HUES6 (cell line): ENCODE data around the gene BTN1A1.
"Not testable (repeated sequence)": the region's sequence is repeated elsewhere in the genome, so short reads cannot be mapped to it uniquely, and the experiment has no call there.

Experiments
- H3K27ac ChIP-seq: 2 replicates; pipeline ENCODE4 v1.7.0; 2013; ENCODE audit warnings: low read depth, mild to moderate bottlenecking, low read length, inconsistent platforms
- H3K27me3 ChIP-seq: 2 replicates; pipeline ENCODE4 v1.6.1; 2013; ENCODE audit warnings: low read length; ENCODE audit not compliant: control insufficient read depth, insufficient read depth
- H3K36me3 ChIP-seq: 2 replicates; pipeline ENCODE4 v1.6.1; 2013; ENCODE audit warnings: low read length; ENCODE audit not compliant: control insufficient read depth, insufficient read depth
- H3K4me1 ChIP-seq: 2 replicates; pipeline ENCODE4 v1.6.1; 2013; ENCODE audit warnings: low read length; ENCODE audit not compliant: control insufficient read depth, insufficient read depth
- H3K4me3 ChIP-seq: 2 replicates; pipeline ENCODE4 v1.5.1; 2013; ENCODE audit warnings: low read depth, low read length
- H3K9ac ChIP-seq: one replicate; pipeline ENCODE4 v1.6.1; 2013; ENCODE audit warnings: mild to moderate bottlenecking, low read length
- H3K9me3 ChIP-seq: 2 replicates; pipeline ENCODE4 v1.6.1; 2013; ENCODE audit warnings: low read depth, low read length; ENCODE audit not compliant: control insufficient read depth, insufficient read depth

Gene BTN1A1

DNA sequence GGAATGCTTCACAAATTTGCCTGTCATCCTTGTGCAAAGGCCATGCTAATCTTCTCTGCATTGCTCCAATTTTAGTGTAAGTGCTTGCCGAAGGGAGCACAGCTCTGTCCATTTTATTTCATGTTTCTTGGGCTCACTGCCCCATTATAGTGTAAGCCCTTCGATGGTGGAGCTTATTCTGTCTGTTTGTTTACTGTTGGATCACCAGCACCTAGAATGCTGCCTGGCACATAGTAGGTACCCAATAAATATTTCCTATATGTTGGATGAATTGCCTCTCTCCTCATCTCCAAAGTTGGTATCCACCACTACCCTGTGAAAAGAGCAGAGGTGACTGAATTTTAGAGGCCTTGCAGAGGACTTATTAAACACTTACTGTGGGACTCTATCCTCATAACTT is 19.3 kb downstream of the BTN1A1 start:
- H3K36me3 ChIP-seq, result no peaks in the 10 kb centered on the region
- H3K9ac ChIP-seq, result no peak overlapping the region
- no peak overlapping the region for H3K27ac ChIP-seq
- H3K4me3 ChIP-seq, result no peak overlapping the region
- H3K9me3 ChIP-seq, result no peaks in the 10 kb centered on the region
- peaks cover 8% of the 10 kb centered on the region for H3K4me1 ChIP-seq
- H3K27me3 ChIP-seq, result no peaks in the 10 kb centered on the region

GRCh38 chr6:26520237-26520849 is 20.2 kb downstream of the BTN1A1 start:
- H3K9me3 ChIP-seq, result no peaks in the 10 kb centered on the region
- H3K9ac ChIP-seq, result peak overlapping the region; percentile 77
- peak overlapping the region; percentile 63 for H3K4me3 ChIP-seq
- no peaks in the 10 kb centered on the region for H3K36me3 ChIP-seq
- peaks cover 8% of the 10 kb centered on the region for H3K4me1 ChIP-seq
- no peaks in the 10 kb centered on the region for H3K27me3 ChIP-seq
- H3K27ac ChIP-seq, result peak overlapping the region; percentile 52; the same call in 1 of the 2 replicates

- Histone ChIP-seq H3K36me3 (no peaks in the 10 kb centered on the region), H3K9me3 (no peaks in the 10 kb centered on the region), H3K4me1 (peaks cover 8% of the 10 kb centered on the region), H3K27me3 (no peaks in the 10 kb centered on the region), H3K27ac (0 out of 2 replicates have a peak overlapping the region, but pooled peaks have one; percentile 81), H3K9ac (peak overlapping the region; percentile 93), H3K4me3 (peak overlapping the region; percentile 74)
Measured at GRCh38 chr6:26520850-26521599, 20.9 kb downstream of the BTN1A1 start.

- Histone ChIP-seq H3K4me1 (peaks cover 8% of the 10 kb centered on the region), H3K4me3 (peak overlapping the region; percentile 74), H3K9me3 (no peaks in the 10 kb centered on the region), H3K27ac (peak overlapping the region; percentile 81), H3K36me3 (no peaks in the 10 kb centered on the region), H3K9ac (peak overlapping the region; percentile 93), H3K27me3 (no peaks in the 10 kb centered on the region)
Measured at GRCh38 chr6:26521600-26522391, 21.7 kb downstream of the BTN1A1 start.

GRCh38 chr6:26522486-26523228 is 22.6 kb downstream of the BTN1A1 start:
- Histone ChIP-seq H3K4me3 (peak overlapping the region; percentile 74), H3K9ac (peak overlapping the region; percentile 93), H3K27ac (peak overlapping the region; percentile 81; the same call in 1 of the 2 replicates), H3K4me1 (peaks cover 11% of the 10 kb centered on the region)
- H3K27me3 ChIP-seq, H3K36me3 ChIP-seq, H3K9me3 ChIP-seq: not testable (repeated sequence)

DNA sequence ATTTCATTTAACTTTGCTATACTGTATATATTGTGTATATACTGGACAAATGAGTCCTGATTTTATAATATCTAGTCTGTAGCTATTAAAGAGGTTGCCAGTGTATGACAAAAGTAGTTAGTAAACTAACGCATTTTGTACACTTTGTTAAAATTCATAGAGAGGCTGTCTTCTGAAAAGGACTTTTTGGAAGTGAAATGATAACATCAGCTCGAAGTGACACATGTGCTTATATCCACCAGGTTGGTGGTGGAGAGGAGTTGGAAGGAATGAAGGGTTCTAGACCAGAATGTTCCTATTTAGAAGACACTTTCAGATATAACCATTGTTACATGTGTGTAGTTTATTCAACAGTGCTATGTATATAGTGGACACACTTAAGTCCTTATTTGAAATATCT is 24.2 kb downstream of the BTN1A1 start:
- peaks cover 28% of the 10 kb centered on the region for H3K4me1 ChIP-seq
- H3K36me3 ChIP-seq, H3K9ac ChIP-seq, H3K27ac ChIP-seq, H3K4me3 ChIP-seq, H3K27me3 ChIP-seq, H3K9me3 ChIP-seq: not testable (repeated sequence)

DNA sequence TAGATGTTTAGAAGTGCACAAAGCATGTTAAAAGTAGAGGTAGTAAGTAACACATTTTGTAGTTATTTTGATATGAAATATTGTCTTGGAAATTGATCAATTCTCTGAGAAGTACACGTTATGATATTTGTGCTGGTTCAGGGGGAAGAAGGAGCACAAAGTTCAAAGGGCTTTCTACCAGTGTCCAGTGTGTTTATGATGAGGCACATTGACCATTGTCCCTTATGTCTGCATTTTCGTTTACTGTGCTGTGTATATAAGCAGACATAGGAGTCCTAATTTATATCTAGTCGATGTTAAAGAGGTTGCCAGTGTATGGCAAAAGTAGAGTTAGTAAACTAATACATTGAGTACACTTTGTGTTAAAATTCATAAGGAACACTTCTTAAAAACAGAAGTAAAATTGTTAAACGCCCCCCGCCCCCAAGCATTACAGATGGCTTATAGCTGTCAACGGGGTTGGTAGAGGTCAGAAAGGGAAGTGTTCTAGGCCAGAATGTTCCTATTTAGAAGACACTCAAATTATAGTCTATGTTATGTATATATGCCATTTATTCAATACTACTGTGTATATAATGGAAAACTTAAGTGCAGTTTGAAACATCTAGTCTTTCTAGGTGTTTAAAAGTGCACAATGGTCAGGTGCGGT is 24.7 kb downstream of the BTN1A1 start:
- Histone ChIP-seq H3K27ac (no peak overlapping the region), H3K4me1 (peaks cover 29% of the 10 kb centered on the region), H3K27me3 (no peaks in the 10 kb centered on the region), H3K36me3 (no peaks in the 10 kb centered on the region), H3K9me3 (no peaks in the 10 kb centered on the region), H3K4me3 (no peak overlapping the region), H3K9ac (no peak overlapping the region)

- Histone ChIP-seq H3K27me3 (no peaks in the 10 kb centered on the region), H3K9me3 (no peaks in the 10 kb centered on the region), H3K4me3 (no peak overlapping the region), H3K36me3 (no peaks in the 10 kb centered on the region), H3K4me1 (peaks cover 22% of the 10 kb centered on the region), H3K27ac (no peak overlapping the region), H3K9ac (no peak overlapping the region)
Measured at GRCh38 chr6:26525838-26526237, 25.7 kb downstream of the BTN1A1 start.

DNA sequence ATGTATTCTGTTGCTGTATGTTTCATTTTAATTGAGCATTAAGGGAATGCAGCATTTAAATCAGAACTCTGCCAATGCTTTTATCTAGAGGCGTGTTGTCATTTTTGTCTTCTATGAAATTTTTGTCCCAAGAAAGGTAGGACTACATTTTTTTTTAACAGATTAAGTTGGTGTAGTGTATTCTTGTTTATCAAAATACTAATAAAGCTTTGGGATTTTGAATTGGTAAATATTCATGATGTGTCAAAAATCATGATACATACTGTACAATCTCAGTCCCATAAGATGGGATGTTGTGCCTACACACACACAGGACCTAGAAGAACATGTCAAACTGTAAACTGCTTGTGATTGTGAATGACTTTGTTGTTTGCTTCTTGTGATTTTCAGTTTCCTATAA is 26.8 kb downstream of the BTN1A1 start:
- Histone ChIP-seq H3K4me1 (peaks cover 22% of the 10 kb centered on the region), H3K27me3 (no peaks in the 10 kb centered on the region), H3K9me3 (no peaks in the 10 kb centered on the region), H3K27ac (no peak overlapping the region), H3K4me3 (no peak overlapping the region), H3K9ac (no peak overlapping the region), H3K36me3 (no peaks in the 10 kb centered on the region)

DNA sequence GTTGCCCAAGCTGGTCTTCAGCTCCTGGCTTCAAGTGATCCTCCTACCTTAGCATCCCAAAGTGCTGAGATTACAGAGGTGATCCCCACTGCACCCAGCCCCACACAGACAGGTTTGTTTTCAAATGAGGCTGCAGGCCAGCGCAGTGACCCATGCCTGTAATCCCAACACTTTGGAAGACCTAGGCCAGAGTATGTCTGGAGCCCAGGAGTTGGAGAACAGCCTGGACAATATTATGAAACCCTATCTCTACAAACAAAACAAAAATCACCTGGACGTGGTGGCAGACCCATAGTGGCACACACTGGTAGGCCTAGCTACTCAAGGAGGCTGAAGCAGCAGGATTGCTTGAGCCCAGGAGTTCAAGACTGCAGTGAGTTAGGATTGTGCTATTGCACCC is 30.1 kb downstream of the BTN1A1 start:
- Histone ChIP-seq H3K9me3 (no peaks in the 10 kb centered on the region), H3K36me3 (no peaks in the 10 kb centered on the region), H3K4me1 (peaks cover 28% of the 10 kb centered on the region), H3K9ac (no peak overlapping the region), H3K4me3 (no peak overlapping the region), H3K27ac (no peak overlapping the region), H3K27me3 (no peaks in the 10 kb centered on the region)
